HepG2 (cell line): ENCODE results near the gene EEFSEC. TPM values are rescaled to one million over a fixed set of nuclear protein-coding genes. Genes with fewer than 3 reads are reported as not detected.

ENCODE experiments used
- ATAC-seq: fragments of 200-7000 bp; cut with Tn5 transposase; 3 replicates; pipeline ENCODE4 v1.9.1; 2020; ENCODE audit warnings: mild to moderate bottlenecking, moderate library complexity
- BruUV-seq: library from RNA; stranded (reverse); fragments of 400-500 nt; replicated peaks from 2 replicates; lab custom pipeline; 2021; lab: Mats Ljungman, UMichigan
- CTCF ChIA-PET: fragments of 300-600 bp; formaldehyde crosslinking; extraction: SDS; loops from one replicate; lab custom pipeline; 2021; ENCODE audit warnings: low total read pairs, inconsistent platforms, low intra/inter-chr PET ratio; lab: Yijun Ruan, JAX
- POLR2A ChIA-PET: fragments of 350-600 bp; sonication (Branson Sonifier 250); formaldehyde crosslinking; loops from one replicate; lab custom pipeline; 2020; ENCODE audit warnings: antibody characterized with exemption, inconsistent platforms; lab: Yijun Ruan, JAX
- DNase-seq: peaks from one replicate; pipeline ENCODE4 v3.0.0-alpha.2; 2015; ENCODE audit warnings: low spot score
- FAIRE-seq: peaks from 3 replicates; lab custom pipeline; 2011; peaks lifted over from hg19 to GRCh38; lab: Jason Lieb, UNC
- H2AFZ ChIP-seq: one replicate; pipeline ENCODE4 v1.6.1; 2011; ENCODE audit warnings: low read length, inconsistent platforms
- H3K27ac ChIP-seq: fragments of 300-600 bp; 3 replicates; pipeline ENCODE4 v1.8.0; 2011; ENCODE audit warnings: mixed run types, mild to moderate bottlenecking, mixed read lengths, low read length, inconsistent platforms; ENCODE audit not compliant: insufficient read depth; ENCODE audit errors: extremely low read length
- H3K27me3 ChIP-seq, 2 experiments: fragments of 200-600 bp in 1 of 2; 2 replicates in 1 of 2; 3 replicates in 1 of 2; pipeline versions ENCODE4 v1.6.0 to v1.8.0; 2011; ENCODE audit warnings: low read length in 2 of 2, mild to moderate bottlenecking in 2 of 2, moderate library complexity in 2 of 2, inconsistent platforms in 1 of 2; ENCODE audit not compliant: insufficient read depth in 2 of 2, control insufficient read depth in 1 of 2
- H3K36me3 ChIP-seq, 2 experiments: fragments of 200-600 bp in 1 of 2; replicated peaks in 1 of 2; 2 replicates in 1 of 2; 3 replicates in 1 of 2; pipeline versions ENCODE4 v1.5.1 to v1.8.0; 2011; ENCODE audit warnings: low read length in 2 of 2, inconsistent platforms in 1 of 2; ENCODE audit not compliant: insufficient read depth in 2 of 2, control insufficient read depth in 1 of 2
- H3K4me1 ChIP-seq: 2 replicates; pipeline ENCODE4 v1.5.1; 2012; ENCODE audit warnings: low read length, inconsistent platforms; ENCODE audit not compliant: insufficient read depth
- H3K4me2 ChIP-seq: 2 replicates; pipeline ENCODE4 v1.6.0; 2011; ENCODE audit warnings: low read depth, low read length, inconsistent platforms
- H3K4me3 ChIP-seq, 3 experiments: fragments of 200-600 bp in 1 of 3; sonication (generic), shearing (Covaris generic) in 1 of 3; replicated peaks in 1 of 3; 2 replicates each; pipeline ENCODE4 v1.5.1; 2011 to 2016; ENCODE audit warnings: low read length in 3 of 3, inconsistent platforms in 2 of 3, low read depth in 2 of 3, mild to moderate bottlenecking in 2 of 3, control low read depth in 1 of 3, mixed read lengths in 1 of 3; ENCODE audit not compliant: insufficient read depth in 1 of 3
- H3K79me2 ChIP-seq: one replicate; pipeline ENCODE4 v1.6.1; 2011; ENCODE audit warnings: low read length, inconsistent platforms; ENCODE audit not compliant: insufficient read depth
- H3K9ac ChIP-seq: 2 replicates; pipeline ENCODE4 v1.6.0; 2011; ENCODE audit warnings: mild to moderate bottlenecking, low read depth, low read length, inconsistent platforms; ENCODE audit not compliant: insufficient read depth
- H3K9me3 ChIP-seq: 2 replicates; pipeline ENCODE4 v1.5.1; 2012; ENCODE audit warnings: mild to moderate bottlenecking, low read length
- H4K20me1 ChIP-seq: 2 replicates; pipeline ENCODE4 v1.6.0; 2011; ENCODE audit warnings: inconsistent platforms, mild to moderate bottlenecking, low read length, moderate library complexity; ENCODE audit not compliant: insufficient read depth
- HOXA5 ChIP-seq: sonication (generic); formaldehyde crosslinking; IDR thresholded peaks from 2 replicates; pipeline ENCODE4 v1.4.0; 2020; ENCODE audit warnings: missing genetic modification reagents
- SALL1 ChIP-seq: sonication (generic); formaldehyde crosslinking; IDR thresholded peaks from 2 replicates; pipeline ENCODE4 v1.8.0; 2022; ENCODE audit warnings: mild to moderate bottlenecking, missing genetic modification reagents
- TBX3 ChIP-seq: fragments of 450-650 bp; IDR thresholded peaks from 2 replicates; pipeline ENCODE4 v1.6.1; 2017; ENCODE audit warnings: antibody characterized with exemption, mild to moderate bottlenecking, inconsistent platforms, borderline replicate concordance
- ZNF280D ChIP-seq: sonication (generic); formaldehyde crosslinking; IDR thresholded peaks from 2 replicates; pipeline ENCODE4 v1.5.1; 2020; ENCODE audit warnings: mild to moderate bottlenecking, missing genetic modification reagents
- WGBS: methylation state at CpG from one replicate; pipeline ENCODE4 v1.1.6; 2017; ENCODE audit warnings: low lambda C conversion rate; 5-methylcytosine and 5-hydroxymethylcytosine counted together
- in situ Hi-C: cut with HindIII; loops from 2 replicates; pipeline ENCODE4 v1.10.0; 2017; ENCODE audit warnings: low pct_unique_long_range_greater_than_20kb; ENCODE audit not compliant: extremely low pct_ligation_motif_present
- intact Hi-C: fragments of 100-400 bp; cut with micrococcal nuclease; formaldehyde crosslinking; loops from one replicate; pipeline ENCODE4 v1.10.0; 2022; ENCODE audit not compliant: unreplicated experiment
- polyA plus RNA-seq, 8 experiments: library from polyadenylated mRNA; depleted of rRNA in 3 of 8; stranded (reverse) in 7 of 8; unstranded in 1 of 8; fragments of >200 nt; fragmentation: Illumina TruSeq in 4 of 8; extraction: Trizol in 4 of 8; gene quantifications; 2 replicates each; pipeline versions ENCODE4 v1.2.1 to v1.2.3, GENCODE V29; 2011 to 2016; ENCODE audit warnings: low read depth in 4 of 8, missing spikeins in 1 of 8, mixed read lengths in 1 of 8; ENCODE audit not compliant: insufficient read depth in 1 of 8
- total RNA-seq, 5 experiments: library from RNA; depleted of rRNA; stranded (reverse); fragments of >200 nt; fragmentation: Illumina TruSeq; extraction: Trizol; gene quantifications; 2 replicates each; pipeline ENCODE4 v1.2.3, GENCODE V29; 2016; ENCODE audit warnings: low read depth in 1 of 5

The EEFSEC gene
- total and polyA plus RNA-seq, 2 of the 13 experiments (the other 11 are each of a cell fraction or from before 2014, with no cell fraction given), result 6.4 to 24.2 TPM

GRCh38 chr3:128281056-128281455 lies 127.8 kb downstream of the EEFSEC start:
- H3K4me3 ChIP-seq, result no peak overlapping the region
- H3K27ac ChIP-seq, result no peak overlapping the region
- H3K79me2 ChIP-seq, result no peaks in the 10 kb centered on the region
- no peaks in the 10 kb centered on the region for H4K20me1 ChIP-seq
- no peaks in the 10 kb centered on the region for H3K9me3 ChIP-seq
- H3K4me2 ChIP-seq, result no peak overlapping the region
- H2AFZ ChIP-seq, result no peak overlapping the region
- FAIRE-seq (no peak), DNase-seq (no peak), ATAC-seq (no peak)
- TF ChIP-seq ZNF280D (CRISPR knock-in tag), result no peak
- TF ChIP-seq TBX3, result no peak
- no peak for TF ChIP-seq SALL1 (CRISPR knock-in tag)
- no peak for TF ChIP-seq HOXA5 (CRISPR knock-in tag)
- H3K27me3 ChIP-seq, result no peaks in the 10 kb centered on the region
- no TSS peak for BruUV-seq
- ChIA-PET CTCF (no interaction called here), POLR2A (no interaction called here)
- in situ Hi-C loops, result no loop called here
- intact Hi-C loops, result no loop called here
- H3K36me3 ChIP-seq, result peaks cover 7 to 14% of the 10 kb centered on the region in 2 experiments
- no peak overlapping the region for H3K9ac ChIP-seq
- peaks cover 8% of the 10 kb centered on the region; the same call in 1 of the 2 replicates for H3K4me1 ChIP-seq
- WGBS, result 50% methylated on average over 2 of the region's 2 CpGs
